A673 (cell line): Measurements from ENCODE around the gene XKR8. TPM values are rescaled to one million over a fixed set of nuclear protein-coding genes. Genes with fewer than 3 reads are reported as not detected.
"Not testable (repeated sequence)": the region's sequence is repeated elsewhere in the genome, so short reads cannot be mapped to it uniquely, and the experiment has no call there.

ENCODE experiments used
- BruUV-seq: library from RNA; stranded (reverse); fragments of 400-500 nt; replicated peaks from 2 replicates; lab custom pipeline; 2021; lab: Mats Ljungman, UMichigan
- CTCF ChIA-PET: fragments of 300-600 bp; sonication (Branson Sonifier 250); formaldehyde crosslinking; loops from one replicate; lab custom pipeline; 2022; ENCODE audit warnings: antibody characterized with exemption; lab: Charles Lee
- POLR2A ChIA-PET: fragments of 300-600 bp; sonication (Branson Sonifier 250); formaldehyde crosslinking; loops from one replicate; lab custom pipeline; 2022; ENCODE audit warnings: antibody characterized with exemption; ENCODE audit not compliant: low non-redundant PET; lab: Charles Lee
- DNase-seq: peaks from one replicate; pipeline ENCODE4 v3.0.0-alpha.2; 2015; ENCODE audit warnings: low spot score
- H3K27ac ChIP-seq: fragments of 200-600 bp; sonication (generic); 2 replicates; pipeline ENCODE4 v1.5.1; 2016; ENCODE audit warnings: mixed run types, low read depth, mild to moderate bottlenecking, mixed read lengths, antibody characterized with exemption, low read length; ENCODE audit not compliant: poor library complexity, severe bottlenecking
- H3K27me3 ChIP-seq: fragments of 200-600 bp; sonication (generic); replicated peaks from 2 replicates; pipeline ENCODE4 v1.6.1; 2017; ENCODE audit warnings: mixed run types, low read depth, mild to moderate bottlenecking, mixed read lengths, antibody characterized with exemption, low read length; ENCODE audit not compliant: insufficient read depth, poor library complexity
- H3K36me3 ChIP-seq: fragments of 200-600 bp; sonication (generic); 2 replicates; pipeline ENCODE4 v1.6.1; 2016; ENCODE audit warnings: mixed run types, mild to moderate bottlenecking, mixed read lengths, antibody characterized with exemption, low read length; ENCODE audit not compliant: insufficient read depth, poor library complexity, severe bottlenecking
- H3K4me1 ChIP-seq: fragments of 200-600 bp; sonication (generic); 2 replicates; pipeline ENCODE4 v1.6.1; 2017; ENCODE audit warnings: mixed run types, mild to moderate bottlenecking, mixed read lengths, antibody characterized with exemption, low read length; ENCODE audit not compliant: insufficient read depth, poor library complexity, severe bottlenecking
- H3K4me3 ChIP-seq: fragments of 200-600 bp; sonication (generic); 2 replicates; pipeline ENCODE4 v1.5.1; 2016; ENCODE audit warnings: low read depth, mixed run types, mild to moderate bottlenecking, mixed read lengths, low read length; ENCODE audit not compliant: poor library complexity, severe bottlenecking
- H3K9me3 ChIP-seq: fragments of 200-600 bp; sonication (generic); 2 replicates; pipeline ENCODE4 v1.6.1; 2016; ENCODE audit warnings: mixed run types, low read depth, mild to moderate bottlenecking, mixed read lengths, antibody characterized with exemption, low read length; ENCODE audit not compliant: poor library complexity, severe bottlenecking
- EZH2 ChIP-seq: fragments of 200-600 bp; sonication (generic); IDR thresholded peaks from 2 replicates; pipeline ENCODE4 v1.6.1; 2017; ENCODE audit warnings: borderline replicate concordance, low read depth, mild to moderate bottlenecking, mixed read lengths, antibody characterized with exemption, low read length; ENCODE audit not compliant: poor library complexity, severe bottlenecking
- intact Hi-C: fragments of 100-400 bp; cut with micrococcal nuclease; formaldehyde crosslinking; loops from one replicate; pipeline ENCODE4 v1.10.0; 2022; ENCODE audit not compliant: unreplicated experiment
- total RNA-seq: library from RNA; stranded (reverse); gene quantifications from 2 replicates; pipeline ENCODE4 v1.2.3, GENCODE V29; 2021
- TF ChIP-seq, protein P1 (sequence below): fragments of 300-800, 200-600 bp; sonication (generic); conservative IDR thresholded peaks from 2 replicates; pipeline ENCODE4 v1.5.1; 2017; ENCODE audit warnings: low read depth, mild to moderate bottlenecking, antibody characterized with exemption, low read length, moderate library complexity, mixed read lengths

The XKR8 gene
- total RNA-seq, 1 experiment from 2014 or later = 6.4 TPM

DNA sequence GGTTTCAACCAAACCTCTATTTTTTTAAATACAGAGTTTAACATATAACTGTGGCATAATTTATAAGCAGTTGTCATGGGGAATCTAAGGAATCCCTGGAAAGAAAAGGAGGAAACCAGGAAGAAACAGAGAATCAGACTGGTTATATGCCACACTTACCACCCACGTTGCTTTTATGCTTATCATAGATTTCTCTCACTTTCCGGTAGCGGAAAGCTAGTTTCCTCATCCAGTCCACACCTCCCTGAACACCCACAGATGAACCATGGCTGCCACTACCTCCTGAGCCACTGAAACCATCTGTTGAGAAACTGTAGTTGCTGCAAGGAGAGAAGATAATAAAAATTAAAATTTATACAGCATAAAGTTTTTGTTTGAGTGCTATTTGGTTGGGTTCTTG is 33.5 kb downstream of the XKR8 start:
- Histone ChIP-seq H3K9me3 (no peaks in the 10 kb centered on the region), H3K4me3 (no peak overlapping the region), H3K27me3 (no peaks in the 10 kb centered on the region), H3K27ac (no peak overlapping the region), H3K4me1 (no peaks in the 10 kb centered on the region), H3K36me3 (peaks cover 57% of the 10 kb centered on the region)
- intact Hi-C loops = no loop called here
- ChIA-PET POLR2A (interaction anchor here (0.6 kb wide), 1 partner anchor 22 kb away, joined by 4 read pairs; no protein-coding TSS in a partner anchor), CTCF (no interaction called here)
- BruUV-seq = no TSS peak
- TF ChIP-seq, protein P1, sequence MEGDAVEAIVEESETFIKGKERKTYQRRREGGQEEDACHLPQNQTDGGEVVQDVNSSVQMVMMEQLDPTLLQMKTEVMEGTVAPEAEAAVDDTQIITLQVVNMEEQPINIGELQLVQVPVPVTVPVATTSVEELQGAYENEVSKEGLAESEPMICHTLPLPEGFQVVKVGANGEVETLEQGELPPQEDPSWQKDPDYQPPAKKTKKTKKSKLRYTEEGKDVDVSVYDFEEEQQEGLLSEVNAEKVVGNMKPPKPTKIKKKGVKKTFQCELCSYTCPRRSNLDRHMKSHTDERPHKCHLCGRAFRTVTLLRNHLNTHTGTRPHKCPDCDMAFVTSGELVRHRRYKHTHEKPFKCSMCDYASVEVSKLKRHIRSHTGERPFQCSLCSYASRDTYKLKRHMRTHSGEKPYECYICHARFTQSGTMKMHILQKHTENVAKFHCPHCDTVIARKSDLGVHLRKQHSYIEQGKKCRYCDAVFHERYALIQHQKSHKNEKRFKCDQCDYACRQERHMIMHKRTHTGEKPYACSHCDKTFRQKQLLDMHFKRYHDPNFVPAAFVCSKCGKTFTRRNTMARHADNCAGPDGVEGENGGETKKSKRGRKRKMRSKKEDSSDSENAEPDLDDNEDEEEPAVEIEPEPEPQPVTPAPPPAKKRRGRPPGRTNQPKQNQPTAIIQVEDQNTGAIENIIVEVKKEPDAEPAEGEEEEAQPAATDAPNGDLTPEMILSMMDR = no peak
- no peak for TF ChIP-seq EZH2
- no peak for DNase-seq

DNA sequence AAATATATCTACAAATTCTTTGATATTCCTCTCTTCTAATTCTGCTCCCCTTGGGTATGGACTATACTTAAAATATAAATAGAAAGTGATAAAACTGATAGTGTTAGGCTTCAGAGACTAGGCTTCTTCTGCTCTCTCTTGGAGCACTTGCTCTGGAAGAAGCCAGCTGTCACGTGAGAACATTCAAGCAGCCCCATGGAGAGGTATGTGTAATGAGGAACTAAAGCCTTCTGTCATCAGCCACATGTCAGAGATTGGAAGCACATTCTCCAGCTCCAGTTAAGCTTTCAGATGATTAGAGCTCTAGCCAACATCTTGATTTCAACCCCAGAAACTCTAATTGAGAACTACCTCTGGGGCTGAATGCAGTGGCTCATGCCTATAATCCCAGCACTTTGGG is 34.3 kb downstream of the XKR8 start:
- CTCF ChIA-PET = no interaction called here
- POLR2A ChIA-PET = interaction anchor here (0.5 kb wide), 1 partner anchor 82 kb away, joined by 5 read pairs; no protein-coding TSS in a partner anchor
- no peak overlapping the region for H3K27ac ChIP-seq
- no peaks in the 10 kb centered on the region for H3K27me3 ChIP-seq
- no peak for TF ChIP-seq EZH2
- TF ChIP-seq, protein P1 = no peak
- intact Hi-C loops = no loop called here
- DNase-seq = no peak
- no TSS peak for BruUV-seq
- no peaks in the 10 kb centered on the region for H3K4me1 ChIP-seq
- peaks cover 56% of the 10 kb centered on the region for H3K36me3 ChIP-seq
- no peaks in the 10 kb centered on the region for H3K9me3 ChIP-seq
- H3K4me3 ChIP-seq = no peak overlapping the region

DNA sequence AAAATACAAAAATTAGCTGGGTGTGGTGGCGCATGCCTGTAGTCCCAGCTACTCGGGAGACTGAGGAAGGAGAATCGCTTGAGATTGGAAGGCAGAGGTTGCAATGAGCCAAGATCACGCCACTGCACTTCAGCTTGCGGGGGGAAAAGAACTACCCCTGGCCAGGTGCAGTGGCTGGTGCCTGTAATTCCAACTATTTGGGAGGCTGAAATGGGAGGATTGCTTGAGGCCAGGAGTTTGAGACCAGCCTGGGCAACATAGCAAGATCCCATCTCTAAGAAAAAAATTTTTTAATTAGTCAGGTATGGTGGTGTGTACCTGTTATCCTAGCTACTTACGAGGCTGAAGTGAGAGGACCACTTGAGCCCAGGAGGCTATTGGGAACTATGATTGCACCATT is 34.8 kb downstream of the XKR8 start:
- intact Hi-C loops, CTCF ChIA-PET, H3K4me1 ChIP-seq, H3K27me3 ChIP-seq, H3K4me3 ChIP-seq, H3K27ac ChIP-seq, DNase-seq, BruUV-seq, H3K9me3 ChIP-seq: not testable (repeated sequence)
- H3K36me3 ChIP-seq = peaks cover 56% of the 10 kb centered on the region
- POLR2A ChIA-PET = interaction anchor here (0.5 kb wide), 1 partner anchor 82 kb away, joined by 5 read pairs; no protein-coding TSS in a partner anchor

DNA sequence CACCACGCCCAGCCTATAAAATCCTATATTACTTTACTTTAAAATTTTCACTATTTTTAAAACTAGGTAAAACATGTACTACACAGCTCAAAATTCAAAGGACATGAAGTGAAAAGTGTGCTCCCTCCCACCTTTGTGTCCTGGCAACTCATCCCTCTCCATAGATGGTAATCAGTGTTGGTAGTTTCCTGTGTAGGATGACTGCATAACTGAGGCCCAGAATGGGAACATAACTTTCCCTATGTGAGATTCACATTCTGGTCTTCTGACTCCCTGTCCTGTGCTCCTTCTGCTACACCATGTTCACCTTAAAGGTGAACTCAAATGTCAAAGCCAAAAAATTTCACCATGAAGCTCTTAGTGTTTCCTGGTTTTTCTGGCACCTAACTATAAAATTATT is 39.3 kb downstream of the XKR8 start:
- H3K27me3 ChIP-seq = no peaks in the 10 kb centered on the region
- intact Hi-C loops = no loop called here
- no peak for DNase-seq
- no peak overlapping the region for H3K27ac ChIP-seq
- POLR2A ChIA-PET = no interaction called here
- no peaks in the 10 kb centered on the region for H3K4me1 ChIP-seq
- CTCF ChIA-PET = no interaction called here
- H3K4me3 ChIP-seq = no peak overlapping the region
- no peak for TF ChIP-seq EZH2
- TF ChIP-seq, protein P1 = no peak
- peaks cover 37% of the 10 kb centered on the region for H3K36me3 ChIP-seq
- BruUV-seq = no TSS peak
- no peaks in the 10 kb centered on the region for H3K9me3 ChIP-seq
